HG03135 (cell line): Measurements from ENCODE around the gene RERG.
"Not testable (repeated sequence)": the region's sequence is repeated elsewhere in the genome, so short reads cannot be mapped to it uniquely, and the experiment has no call there.

Source experiments
- ATAC-seq: cut with Tn5 transposase; IDR thresholded peaks from one replicate; pipeline ENCODE4 v1.9.1; 2021; ENCODE audit warnings: mild to moderate bottlenecking, moderate library complexity; ENCODE audit not compliant: unreplicated experiment

Gene RERG

GRCh38 chr12:15151161-15152091 is 69.8 kb downstream of the RERG start:
- ATAC-seq: no peak

GRCh38 chr12:15146585-15146984 is 74.6 kb downstream of the RERG start:
- ATAC-seq: no peak

GRCh38 chr12:15143467-15143866 is 77.8 kb downstream of the RERG start:
- ATAC-seq: no peak

GRCh38 chr12:15142711-15143110 is 78.5 kb downstream of the RERG start:
- ATAC-seq: no peak

GRCh38 chr12:15131431-15131830 is 89.8 kb downstream of the RERG start:
- ATAC-seq: no peak

DNA sequence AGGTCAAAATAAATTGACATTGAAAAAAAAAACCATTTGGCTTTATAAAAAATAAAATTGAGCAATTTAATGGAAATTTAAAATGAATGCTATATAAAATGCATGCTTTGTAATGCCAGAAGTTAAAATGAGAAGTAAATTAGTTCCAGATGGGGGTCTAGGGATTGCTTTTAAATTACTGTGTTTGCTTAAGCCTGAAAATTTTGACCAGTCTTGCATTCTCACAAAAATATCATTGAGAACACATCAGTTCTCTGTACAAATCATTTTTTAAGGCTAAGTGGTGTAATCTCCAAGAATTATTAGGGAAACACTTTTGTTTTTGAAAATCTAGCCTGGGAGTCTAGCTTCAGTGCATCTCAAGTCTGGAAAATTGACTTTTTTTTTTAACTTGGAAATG is 90.7 kb downstream of the RERG start:
- no peak for ATAC-seq

- ATAC-seq: no peak
Observed at GRCh38 chr12:15123401-15123800, 97.8 kb downstream of the RERG start.

DNA sequence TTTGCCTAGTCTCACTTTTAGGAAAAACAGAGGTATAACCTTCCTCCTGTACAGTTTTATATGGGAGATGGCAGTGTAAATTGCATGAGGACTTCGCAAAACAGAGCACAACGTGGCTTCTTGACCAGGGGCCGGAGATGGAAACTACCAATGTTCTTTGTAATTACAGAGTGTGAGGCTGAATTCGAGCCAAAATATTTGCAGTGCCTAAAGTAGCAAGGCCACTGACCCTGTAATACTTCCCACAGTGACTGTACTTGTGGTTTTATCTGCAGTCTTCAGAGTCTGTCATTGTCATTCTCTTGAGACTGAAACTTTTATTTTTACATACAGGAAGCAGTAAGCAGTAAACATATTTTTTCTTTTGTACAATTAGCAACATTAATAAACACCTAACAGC is 98.9 kb downstream of the RERG start:
- ATAC-seq: no peak

DNA sequence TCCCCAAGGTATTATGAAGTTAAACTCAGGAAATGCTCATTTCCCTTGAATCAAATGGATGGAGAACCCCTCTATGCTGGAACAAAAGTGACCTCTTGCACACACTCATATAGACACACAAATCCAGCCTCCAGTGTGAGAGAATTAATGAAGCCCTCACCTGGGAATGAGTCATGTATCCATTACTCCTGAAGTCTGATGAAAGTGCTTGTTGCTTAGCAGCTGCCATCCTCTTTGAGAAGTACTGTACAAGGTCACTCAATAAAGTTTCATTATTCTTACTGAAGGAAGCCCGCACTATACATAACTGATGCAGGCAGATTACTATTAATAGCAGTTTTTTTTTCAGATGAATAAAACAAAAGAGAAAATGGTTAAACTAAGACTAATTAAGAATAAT is 102.3 kb downstream of the RERG start:
- no peak for ATAC-seq

DNA sequence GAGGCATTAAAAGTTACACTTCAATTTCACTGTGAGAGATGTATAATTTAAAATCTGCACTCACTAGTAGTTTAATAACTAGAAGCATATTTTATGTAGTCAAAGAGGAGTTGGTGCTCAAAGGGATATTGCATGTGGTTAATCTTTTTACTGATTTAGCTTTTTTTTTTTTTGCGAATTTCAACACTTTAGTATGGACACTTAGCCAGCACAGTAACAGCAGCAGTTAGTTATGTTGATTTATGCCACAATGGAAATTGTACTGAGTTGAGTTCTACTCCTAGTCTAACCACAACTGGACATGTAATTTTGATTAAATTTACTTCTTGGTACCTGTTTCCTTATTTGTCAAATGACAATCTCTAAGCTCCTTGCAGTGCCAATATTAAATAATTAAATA is 104.2 kb downstream of the RERG start:
- no peak for ATAC-seq

- no peak for ATAC-seq
Observed at GRCh38 chr12:15116086-15116485, 105.1 kb downstream of the RERG start.

DNA sequence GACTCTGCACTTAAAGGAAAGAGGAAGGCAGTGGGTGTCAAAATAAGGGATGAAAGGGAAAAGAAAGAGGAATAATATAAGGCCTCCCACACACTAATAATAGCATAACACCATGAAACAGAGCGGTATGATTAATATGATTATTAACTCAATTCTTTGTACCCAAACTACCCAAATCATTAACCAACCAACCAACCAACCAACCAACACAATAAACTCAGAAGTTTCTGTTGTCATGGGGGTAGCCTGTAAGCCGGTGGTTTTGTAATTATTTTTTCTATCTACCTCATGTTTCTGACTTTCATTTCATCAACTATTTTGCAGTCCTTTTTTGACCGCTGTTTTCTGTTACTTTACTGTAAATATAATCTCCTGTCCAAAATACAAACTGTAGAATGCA is 105.8 kb downstream of the RERG start:
- no peak for ATAC-seq

DNA sequence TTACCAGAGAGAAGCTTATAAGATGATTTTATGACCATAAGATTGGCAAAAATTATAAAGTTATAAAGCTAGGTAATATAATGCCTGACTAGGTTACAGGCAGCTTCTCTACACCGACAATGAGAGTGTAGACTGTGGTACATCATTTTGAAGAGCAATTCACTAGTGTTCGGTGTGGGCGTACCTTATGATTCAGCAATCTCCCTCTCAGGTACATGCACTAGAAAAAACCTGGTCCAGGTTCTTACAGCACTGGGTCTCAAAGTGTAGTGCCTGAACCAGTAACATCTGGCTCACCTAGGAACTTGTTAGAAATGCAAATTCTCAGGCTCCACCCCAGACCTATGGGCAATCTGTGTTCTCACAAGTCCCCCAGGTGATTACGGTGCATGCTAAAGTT is 106.7 kb downstream of the RERG start:
- no peak for ATAC-seq

DNA sequence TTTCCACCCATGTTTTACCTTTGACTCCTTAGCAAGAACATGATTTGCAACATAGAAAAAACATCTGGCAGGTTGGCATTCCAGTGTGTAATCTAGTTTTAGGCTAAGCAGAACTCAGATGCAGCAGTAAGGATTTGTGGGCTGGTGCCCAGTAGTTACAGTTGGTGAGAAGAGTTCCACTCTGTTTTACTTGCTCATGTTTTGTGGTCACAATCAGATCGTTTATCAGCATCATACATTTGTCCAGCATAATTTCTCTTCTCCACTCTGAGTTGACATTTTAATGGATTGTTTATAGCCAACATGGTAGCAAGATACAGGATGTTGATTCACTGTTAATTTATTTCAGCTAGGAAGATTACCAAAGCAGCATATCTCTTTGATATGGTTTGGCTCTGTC is 128.4 kb downstream of the RERG start:
- ATAC-seq: no peak

- no peak for ATAC-seq
Observed at GRCh38 chr12:15090441-15090840, 130.8 kb downstream of the RERG start.

DNA sequence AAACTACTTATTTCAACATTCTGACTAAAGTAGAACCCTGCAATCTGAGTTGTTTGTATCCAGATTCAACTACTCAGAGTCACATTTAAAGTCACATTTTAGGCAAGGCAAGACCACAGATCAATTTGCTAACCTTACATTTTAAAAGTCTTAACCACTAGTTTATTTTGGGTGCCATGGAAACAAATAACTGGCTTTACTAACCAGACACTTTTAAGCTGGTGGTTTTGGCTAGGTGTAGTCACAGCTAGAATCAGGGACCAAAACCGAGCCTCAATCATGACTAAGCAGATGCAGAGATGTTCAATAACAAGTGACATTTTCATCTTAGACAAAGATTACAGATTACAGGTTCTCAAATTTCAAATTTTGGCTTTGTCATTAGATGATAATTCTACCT is 133.1 kb downstream of the RERG start:
- no peak for ATAC-seq

- ATAC-seq: not testable (repeated sequence)
Observed at GRCh38 chr12:15077751-15078150, 143.5 kb downstream of the RERG start.

DNA sequence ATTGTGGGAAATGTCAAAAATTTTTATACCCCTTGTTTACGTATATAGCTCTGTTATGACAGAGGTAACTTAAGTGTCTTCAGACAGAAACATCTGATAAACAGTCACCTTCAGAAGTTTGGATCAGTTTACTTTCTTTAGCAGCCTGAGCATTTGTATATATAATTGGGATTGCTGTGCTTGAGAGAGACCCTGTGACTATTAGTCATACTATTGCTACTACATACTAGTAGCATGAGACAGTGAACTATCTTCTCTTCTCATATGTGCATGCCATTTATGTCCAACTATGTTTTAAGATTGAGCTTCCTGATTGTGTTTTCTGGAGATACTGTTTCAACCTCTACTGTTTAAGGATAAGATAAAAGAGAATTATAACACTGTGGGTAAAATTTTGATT is 146.9 kb downstream of the RERG start:
- ATAC-seq: no peak

- ATAC-seq: no peak
Observed at GRCh38 chr12:15059123-15059522, 162.1 kb downstream of the RERG start.
